WTC11 (cell line): ENCODE data around the gene CUTA.
"Not testable (repeated sequence)": the region's sequence is repeated elsewhere in the genome, so short reads cannot be mapped to it uniquely, and the experiment has no call there.

Experiments used
- ATF1 ChIP-seq: sonication (generic); formaldehyde crosslinking; IDR thresholded peaks from 2 replicates; pipeline ENCODE4 v1.8.1; 2023; ENCODE audit warnings: mild to moderate bottlenecking, moderate library complexity, missing genetic modification reagents
- CBFB ChIP-seq: sonication (generic); formaldehyde crosslinking; IDR thresholded peaks from 2 replicates; pipeline ENCODE4 v1.8.1; 2022; ENCODE audit warnings: mild to moderate bottlenecking, low read depth, missing genetic modification reagents
- JUN ChIP-seq: sonication (generic); formaldehyde crosslinking; IDR thresholded peaks from 2 replicates; pipeline ENCODE4 v1.8.0; 2023; ENCODE audit warnings: mild to moderate bottlenecking, missing genetic modification reagents
- NFE2L1 ChIP-seq: sonication (generic); formaldehyde crosslinking; IDR thresholded peaks from 2 replicates; pipeline ENCODE4 v1.8.1; 2023; ENCODE audit warnings: missing genetic modification reagents
- NR3C1 ChIP-seq: sonication (generic); formaldehyde crosslinking; conservative IDR thresholded peaks from 2 replicates; pipeline ENCODE4 v1.8.1; 2023; ENCODE audit warnings: low read depth, mild to moderate bottlenecking, missing genetic modification reagents
- TP53 ChIP-seq: sonication (generic); formaldehyde crosslinking; IDR thresholded peaks from 2 replicates; pipeline ENCODE4 v1.8.1; 2023; ENCODE audit warnings: mild to moderate bottlenecking, missing genetic modification reagents
- ZNF317 ChIP-seq: sonication (generic); formaldehyde crosslinking; IDR thresholded peaks from 2 replicates; pipeline ENCODE4 v1.8.1; 2023; ENCODE audit warnings: low read depth, mild to moderate bottlenecking, moderate library complexity, missing genetic modification reagents, borderline replicate concordance
- TF ChIP-seq, protein P1 (sequence below): fragments of 200-600 bp; IDR thresholded peaks from 2 replicates; pipeline ENCODE4 v1.8.0; 2022; ENCODE audit warnings: antibody characterized with exemption
- TF ChIP-seq, protein P2 (sequence below): sonication (generic); formaldehyde crosslinking; IDR thresholded peaks from 2 replicates; pipeline ENCODE4 v1.8.1; 2023; ENCODE audit warnings: mild to moderate bottlenecking, moderate library complexity, missing genetic modification reagents
- TF ChIP-seq, protein P3 (sequence below): sonication (generic); formaldehyde crosslinking; IDR thresholded peaks from 2 replicates; pipeline ENCODE4 v1.8.0; 2022; ENCODE audit warnings: mild to moderate bottlenecking, missing genetic modification reagents

DNA sequence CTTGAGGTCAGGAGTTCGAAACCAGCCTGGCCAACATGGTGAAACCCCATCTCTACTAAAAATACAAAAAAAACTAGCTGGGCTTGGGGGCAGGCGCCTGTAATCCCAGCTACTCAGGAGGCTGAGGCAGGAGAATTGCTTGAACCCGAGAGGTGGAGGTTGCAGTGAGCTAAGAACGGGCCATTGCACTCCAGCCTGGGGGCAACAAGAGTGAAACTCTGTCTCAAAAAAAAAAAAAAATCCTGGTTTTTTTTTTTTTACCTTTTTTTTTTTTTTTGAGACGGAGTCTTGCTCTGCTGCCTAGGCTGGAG is 50.2 kb downstream of the CUTA start:
- TF ChIP-seq TP53 (CRISPR knock-in tag); ATF1 (CRISPR knock-in tag); JUN (CRISPR knock-in tag); NFE2L1 (CRISPR knock-in tag); ZNF317; CBFB; NR3C1 (CRISPR knock-in tag): not testable (repeated sequence)
- TF ChIP-seq, protein P1, sequence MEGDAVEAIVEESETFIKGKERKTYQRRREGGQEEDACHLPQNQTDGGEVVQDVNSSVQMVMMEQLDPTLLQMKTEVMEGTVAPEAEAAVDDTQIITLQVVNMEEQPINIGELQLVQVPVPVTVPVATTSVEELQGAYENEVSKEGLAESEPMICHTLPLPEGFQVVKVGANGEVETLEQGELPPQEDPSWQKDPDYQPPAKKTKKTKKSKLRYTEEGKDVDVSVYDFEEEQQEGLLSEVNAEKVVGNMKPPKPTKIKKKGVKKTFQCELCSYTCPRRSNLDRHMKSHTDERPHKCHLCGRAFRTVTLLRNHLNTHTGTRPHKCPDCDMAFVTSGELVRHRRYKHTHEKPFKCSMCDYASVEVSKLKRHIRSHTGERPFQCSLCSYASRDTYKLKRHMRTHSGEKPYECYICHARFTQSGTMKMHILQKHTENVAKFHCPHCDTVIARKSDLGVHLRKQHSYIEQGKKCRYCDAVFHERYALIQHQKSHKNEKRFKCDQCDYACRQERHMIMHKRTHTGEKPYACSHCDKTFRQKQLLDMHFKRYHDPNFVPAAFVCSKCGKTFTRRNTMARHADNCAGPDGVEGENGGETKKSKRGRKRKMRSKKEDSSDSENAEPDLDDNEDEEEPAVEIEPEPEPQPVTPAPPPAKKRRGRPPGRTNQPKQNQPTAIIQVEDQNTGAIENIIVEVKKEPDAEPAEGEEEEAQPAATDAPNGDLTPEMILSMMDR, result not testable (repeated sequence)
- TF ChIP-seq, protein P2, sequence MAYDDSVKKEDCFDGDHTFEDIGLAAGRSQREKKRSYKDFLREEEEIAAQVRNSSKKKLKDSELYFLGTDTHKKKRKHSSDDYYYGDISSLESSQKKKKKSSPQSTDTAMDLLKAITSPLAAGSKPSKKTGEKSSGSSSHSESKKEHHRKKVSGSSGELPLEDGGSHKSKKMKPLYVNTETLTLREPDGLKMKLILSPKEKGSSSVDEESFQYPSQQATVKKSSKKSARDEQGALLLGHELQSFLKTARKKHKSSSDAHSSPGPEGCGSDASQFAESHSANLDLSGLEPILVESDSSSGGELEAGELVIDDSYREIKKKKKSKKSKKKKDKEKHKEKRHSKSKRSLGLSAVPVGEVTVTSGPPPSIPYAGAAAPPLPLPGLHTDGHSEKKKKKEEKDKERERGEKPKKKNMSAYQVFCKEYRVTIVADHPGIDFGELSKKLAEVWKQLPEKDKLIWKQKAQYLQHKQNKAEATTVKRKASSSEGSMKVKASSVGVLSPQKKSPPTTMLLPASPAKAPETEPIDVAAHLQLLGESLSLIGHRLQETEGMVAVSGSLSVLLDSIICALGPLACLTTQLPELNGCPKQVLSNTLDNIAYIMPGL (CRISPR knock-in tag), result not testable (repeated sequence)
- TF ChIP-seq, protein P3, sequence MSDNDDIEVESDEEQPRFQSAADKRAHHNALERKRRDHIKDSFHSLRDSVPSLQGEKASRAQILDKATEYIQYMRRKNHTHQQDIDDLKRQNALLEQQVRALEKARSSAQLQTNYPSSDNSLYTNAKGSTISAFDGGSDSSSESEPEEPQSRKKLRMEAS (CRISPR knock-in tag), result not testable (repeated sequence)
